Activated CD4-positive, alpha-beta T cell treated with anti-CD3 and anti-CD28 coated beads for 36 hours (primary cell): ENCODE data around the gene MAPKAPK3. TPM values are rescaled to one million over a fixed set of nuclear protein-coding genes. Genes with fewer than 3 reads are reported as not detected.

ENCODE experiments used
- ATAC-seq: fragments of 200-7000 bp; cut with Tn5 transposase; one replicate; pipeline ENCODE4 v1.10.0; 2021; ENCODE audit warnings: mild to moderate bottlenecking, moderate library complexity
- CTCF ChIA-PET: fragments of 350-600 bp; sonication (Branson Sonifier 250); formaldehyde crosslinking; loops from one replicate; lab custom pipeline; 2021; ENCODE audit warnings: antibody characterized with exemption; lab: Charles Lee
- POLR2A ChIA-PET: fragments of 350-600 bp; sonication (Branson Sonifier 250); formaldehyde crosslinking; loops from one replicate; lab custom pipeline; 2021; ENCODE audit warnings: antibody characterized with exemption, inconsistent platforms; lab: Charles Lee
- DNase-seq: peaks from one replicate; pipeline ENCODE4 v3.0.0-alpha.2; 2020
- H3K27ac Mint-ChIP-seq: one replicate; pipeline ENCODE4 v1.8.0; 2021; ENCODE audit warnings: mixed read lengths
- H3K27me3 Mint-ChIP-seq: one replicate; pipeline ENCODE4 v1.8.0; 2021; ENCODE audit warnings: mixed read lengths
- H3K36me3 Mint-ChIP-seq: one replicate; pipeline ENCODE4 v1.8.0; 2021; ENCODE audit warnings: low read depth, mixed read lengths
- H3K4me1 Mint-ChIP-seq: one replicate; pipeline ENCODE4 v1.8.0; 2021; ENCODE audit warnings: mixed read lengths
- H3K4me3 Mint-ChIP-seq: one replicate; pipeline ENCODE4 v1.8.0; 2021; ENCODE audit warnings: mild to moderate bottlenecking, moderate library complexity, mixed read lengths
- H3K9me3 Mint-ChIP-seq: one replicate; pipeline ENCODE4 v1.8.0; 2021; ENCODE audit warnings: low read depth, mixed read lengths
- intact Hi-C, 2 experiments: fragments of 100-400 bp; cut with DNase I in 1 of 2; cut with micrococcal nuclease in 1 of 2; formaldehyde crosslinking; loops; one replicate each; pipeline versions ENCODE4 v1.14.2 to v1.15.1; 2022 to 2024; cut with DNase I, micrococcal nuclease
- total RNA-seq, 2 experiments: library from RNA; stranded (reverse); gene quantifications; one replicate each; pipeline ENCODE4 v1.2.3, GENCODE V29; 2021

MAPKAPK3 gene
- total RNA-seq, 2 experiments from 2014 or later = 178 to 218 TPM

DNA sequence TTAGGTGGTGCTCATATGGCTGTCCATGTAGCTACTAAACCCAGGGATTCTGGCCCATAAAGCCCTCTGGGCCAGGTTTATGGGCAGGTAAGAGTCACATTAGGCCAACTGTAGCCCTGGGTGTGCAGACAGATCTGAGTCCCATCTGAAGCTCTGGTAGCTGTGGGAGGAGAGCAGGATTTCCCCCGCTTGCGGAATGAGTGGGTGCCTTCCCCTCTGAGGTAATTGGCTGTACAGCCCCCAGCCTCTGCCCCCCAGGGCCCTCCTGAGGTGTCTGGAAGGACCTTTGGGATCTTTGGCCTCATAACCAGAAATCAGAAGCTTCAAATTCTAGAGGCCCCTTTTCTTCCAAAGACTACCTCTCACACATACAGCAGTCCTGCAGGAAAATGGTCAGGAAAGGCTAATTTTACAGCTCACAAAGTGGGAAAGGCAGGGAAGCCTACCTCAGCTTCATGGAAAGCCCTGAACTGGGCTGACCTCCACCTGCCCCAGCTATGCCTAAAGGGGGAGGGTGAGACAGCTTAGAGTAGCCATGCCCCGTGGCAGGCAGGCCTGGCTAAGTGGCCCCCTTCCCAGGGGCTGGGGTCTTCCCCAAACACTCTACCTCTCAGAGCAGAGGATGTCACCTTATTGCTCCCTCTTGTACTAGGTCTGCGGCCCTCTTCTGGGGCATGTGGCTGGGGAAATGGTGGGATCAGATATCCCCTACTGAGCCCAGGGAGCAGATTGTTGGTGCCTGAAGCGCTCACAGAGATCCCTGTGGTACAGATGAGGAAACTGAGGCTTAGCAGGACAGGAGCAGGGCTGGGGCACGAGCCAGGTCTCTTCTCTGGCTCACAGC, 30.8 kb upstream of the MAPKAPK3 start:
- H3K4me3 Mint-ChIP-seq = peak overlapping the region; percentile 10
- intact Hi-C loops = no loop called here
- no peaks in the 10 kb centered on the region for H3K27me3 Mint-ChIP-seq
- peaks cover 66% of the 10 kb centered on the region for H3K36me3 Mint-ChIP-seq
- ChIA-PET POLR2A (interaction anchor here (0.6 to 9.2 kb wide), 7 partner anchors 12 to 235 kb away, joined by 3 to 585 read pairs (median 5); partner anchors contain the start of genes C3orf18, CISH and HEMK1), CTCF (interaction anchor here (1.2 to 10.4 kb wide), 5 partner anchors 15 to 67 kb away, joined by 3 to 339 read pairs (median 5); partner anchors contain the start of genes C3orf18, CISH, HEMK1 and MAPKAPK3)
- no peaks in the 10 kb centered on the region for H3K9me3 Mint-ChIP-seq
- peak; percentile 7 for ATAC-seq
- H3K4me1 Mint-ChIP-seq = peaks cover 82% of the 10 kb centered on the region
- H3K27ac Mint-ChIP-seq = peak overlapping the region; percentile 100
- peak; percentile 81 for DNase-seq

DNA sequence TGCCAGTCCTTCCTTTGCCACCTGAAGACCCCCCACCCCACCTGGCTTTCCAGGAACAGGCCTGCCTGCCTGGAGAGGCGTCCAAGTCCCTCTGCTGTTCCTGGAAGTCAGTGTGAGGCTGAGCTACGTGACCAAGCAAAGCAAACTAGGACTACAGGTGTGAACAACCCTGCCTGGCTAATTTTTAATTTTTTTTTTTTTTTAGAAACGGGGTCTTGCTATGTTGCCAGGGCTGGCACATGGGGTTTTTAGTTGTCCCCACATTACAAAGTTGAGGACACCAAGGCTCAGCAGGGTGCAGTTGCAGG, 30.2 kb upstream of the MAPKAPK3 start:
- no peak overlapping the region for H3K4me3 Mint-ChIP-seq
- no peaks in the 10 kb centered on the region for H3K9me3 Mint-ChIP-seq
- H3K36me3 Mint-ChIP-seq = peaks cover 61% of the 10 kb centered on the region
- DNase-seq (no peak), ATAC-seq (no peak)
- H3K27me3 Mint-ChIP-seq = no peaks in the 10 kb centered on the region
- peaks cover 88% of the 10 kb centered on the region for H3K4me1 Mint-ChIP-seq
- ChIA-PET CTCF (interaction anchor here (0.6 to 10.4 kb wide), 4 partner anchors 15 to 33 kb away, joined by 3 to 339 read pairs (median 95); partner anchors contain the start of genes C3orf18, CISH, HEMK1 and MAPKAPK3), POLR2A (interaction anchor here (0.9 to 9.2 kb wide), 6 partner anchors 13 to 29 kb away, joined by 4 to 585 read pairs (median 116); partner anchors contain the start of genes C3orf18, CISH and HEMK1)
- intact Hi-C loops = no loop called here
- peak overlapping the region; percentile 100 for H3K27ac Mint-ChIP-seq

DNA sequence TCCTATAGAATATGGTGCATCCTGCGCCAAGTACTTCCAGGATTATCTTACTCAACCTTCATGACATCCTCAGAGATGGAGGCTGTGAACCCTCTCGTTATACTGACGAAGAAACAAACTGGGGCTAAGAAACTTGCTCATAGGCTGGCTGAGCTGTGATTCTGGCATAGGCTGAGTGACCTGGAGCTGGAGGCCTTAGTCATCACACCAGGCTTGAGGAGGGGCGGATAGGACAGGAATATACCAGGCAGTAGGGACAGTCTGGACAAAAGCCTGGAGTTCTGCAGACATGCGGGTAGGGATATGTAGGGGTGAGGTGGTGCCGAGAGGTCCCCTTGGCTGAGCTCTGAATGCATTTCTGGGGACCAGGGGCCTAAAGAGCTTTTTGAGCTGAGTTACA, 29.6 kb upstream of the MAPKAPK3 start:
- H3K36me3 Mint-ChIP-seq = peaks cover 56% of the 10 kb centered on the region
- ChIA-PET CTCF (interaction anchor here (0.6 to 10.4 kb wide), 6 partner anchors 16 to 159 kb away, joined by 3 to 339 read pairs (median 5); partner anchors contain the start of genes C3orf18, CISH, HEMK1 and MAPKAPK3), POLR2A (interaction anchor here (0.9 to 9.2 kb wide), 5 partner anchors 14 to 28 kb away, joined by 4 to 585 read pairs (median 228); partner anchors contain the start of genes C3orf18, CISH and HEMK1)
- peak overlapping the region; percentile 100 for H3K27ac Mint-ChIP-seq
- H3K27me3 Mint-ChIP-seq = no peaks in the 10 kb centered on the region
- H3K4me3 Mint-ChIP-seq = peak overlapping the region; percentile 42
- intact Hi-C loops = no loop called here
- DNase-seq = peak; percentile 24
- no peak for ATAC-seq
- H3K4me1 Mint-ChIP-seq = peaks cover 92% of the 10 kb centered on the region
- H3K9me3 Mint-ChIP-seq = no peaks in the 10 kb centered on the region

DNA sequence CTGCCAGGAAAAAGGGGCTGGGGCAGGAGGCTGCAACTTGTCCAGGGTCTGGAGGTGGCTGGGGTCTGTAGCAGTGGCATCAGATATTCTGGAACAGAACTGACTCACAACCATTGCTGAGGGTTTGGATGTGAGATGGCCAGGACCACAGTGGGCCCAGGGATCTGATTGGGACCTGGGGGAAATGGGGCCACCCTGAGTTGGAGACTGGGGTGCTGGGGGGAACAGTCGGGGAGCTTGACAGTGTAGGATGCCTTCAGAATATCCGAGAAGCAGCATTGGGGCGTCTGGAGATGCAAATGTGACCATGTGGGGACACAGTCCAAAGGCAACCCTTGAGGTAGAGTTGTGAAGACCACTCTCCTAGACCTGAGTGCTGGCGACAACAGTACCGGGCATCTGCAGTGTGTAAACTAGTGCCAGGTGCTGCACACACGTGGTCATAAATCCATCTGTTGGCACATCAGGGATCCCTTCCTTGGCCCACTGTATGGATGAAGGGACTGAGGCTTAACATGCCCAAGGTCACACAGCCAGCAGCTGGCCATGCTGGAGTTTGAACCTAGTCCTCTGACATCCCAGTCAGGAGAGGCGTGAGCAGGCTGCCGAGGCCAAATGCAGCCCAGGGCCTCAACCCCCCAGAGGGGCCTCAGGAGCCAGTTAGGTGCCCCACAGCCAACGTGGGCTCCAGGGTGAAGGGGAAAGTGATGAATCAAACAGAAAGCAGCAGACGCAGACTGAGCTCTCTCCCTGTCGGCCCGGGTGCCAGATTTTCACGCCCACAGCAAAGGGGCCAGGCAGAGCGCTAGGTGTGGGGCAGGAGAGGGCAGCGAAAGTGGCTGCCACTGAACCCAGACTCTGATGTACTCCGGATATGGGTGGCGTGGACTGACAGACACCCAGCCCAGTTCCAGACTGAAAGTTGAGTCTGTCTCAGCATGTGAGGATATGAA, 28.9 kb upstream of the MAPKAPK3 start:
- Mint-ChIP-seq H3K4me1 (peaks cover 95% of the 10 kb centered on the region), H3K27ac (peak overlapping the region; percentile 100), H3K4me3 (peak overlapping the region; percentile 42), H3K36me3 (peaks cover 54% of the 10 kb centered on the region), H3K9me3 (no peaks in the 10 kb centered on the region), H3K27me3 (no peaks in the 10 kb centered on the region)
- POLR2A ChIA-PET = interaction anchor here (0.6 to 9.2 kb wide), 9 partner anchors 14 to 1567 kb away, joined by 3 to 585 read pairs (median 4); partner anchors contain the start of genes C3orf18, CISH, HEMK1 and MAPKAPK3
- CTCF ChIA-PET = interaction anchor here (0.6 to 10.4 kb wide), 7 partner anchors 17 to 160 kb away, joined by 3 to 339 read pairs (median 5); partner anchors contain the start of genes C3orf18, CISH, DOCK3 and HEMK1
- intact Hi-C loops = loop anchor here (1.0 kb wide), 1 partner anchor 15 kb away; no protein-coding TSS in a partner anchor
- peak; percentile 94 for DNase-seq
- ATAC-seq = peak; percentile 49

DNA sequence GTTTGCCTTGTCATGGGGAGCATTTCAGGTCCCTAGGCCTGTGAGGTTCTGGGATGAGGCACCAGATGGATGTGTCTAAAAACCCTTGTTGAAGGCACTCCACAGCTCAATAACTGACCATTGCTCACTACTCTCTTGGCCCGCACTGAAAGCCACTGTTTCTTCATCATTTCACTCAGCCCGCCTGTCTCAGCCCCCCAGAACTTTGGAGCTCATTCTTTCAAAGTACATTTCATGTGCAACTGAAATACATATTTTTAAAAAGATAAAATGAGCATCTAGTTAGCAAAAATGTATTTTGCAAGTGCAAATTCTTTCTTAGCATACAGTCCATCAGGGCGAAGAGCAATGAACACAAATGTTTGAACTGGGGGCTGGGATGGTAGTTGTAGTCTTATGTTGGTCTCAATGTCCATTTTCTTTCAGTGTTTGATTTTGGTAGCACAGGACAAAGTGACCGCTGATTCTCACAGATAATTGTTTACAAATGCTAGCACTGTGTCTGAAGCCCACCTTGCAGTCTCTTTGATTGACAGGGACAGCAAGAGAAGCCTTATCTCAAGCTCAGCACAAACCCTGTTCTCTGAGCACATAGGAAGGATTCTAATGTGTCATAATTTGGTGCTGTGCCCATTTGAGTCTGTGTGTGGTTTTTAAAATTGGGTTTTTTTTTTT, 28.1 kb upstream of the MAPKAPK3 start:
- DNase-seq (no peak), ATAC-seq (no peak)
- Mint-ChIP-seq H3K9me3 (no peaks in the 10 kb centered on the region), H3K4me1 (peaks cover 95% of the 10 kb centered on the region), H3K27ac (peak overlapping the region; percentile 100), H3K36me3 (peaks cover 52% of the 10 kb centered on the region), H3K27me3 (no peaks in the 10 kb centered on the region), H3K4me3 (peak overlapping the region; percentile 42)
- intact Hi-C loops = loop anchor here (1.0 kb wide), 1 partner anchor 16 kb away; no protein-coding TSS in a partner anchor
- CTCF ChIA-PET = interaction anchor here (0.6 to 10.4 kb wide), 4 partner anchors 18 to 86 kb away, joined by 4 to 339 read pairs (median 95); partner anchors contain the start of genes C3orf18, CISH, DOCK3 and HEMK1
- POLR2A ChIA-PET = interaction anchor here (0.6 to 9.2 kb wide), 9 partner anchors 13 to 1566 kb away, joined by 3 to 585 read pairs (median 4); partner anchors contain the start of genes C3orf18, CISH, HEMK1 and MAPKAPK3

DNA sequence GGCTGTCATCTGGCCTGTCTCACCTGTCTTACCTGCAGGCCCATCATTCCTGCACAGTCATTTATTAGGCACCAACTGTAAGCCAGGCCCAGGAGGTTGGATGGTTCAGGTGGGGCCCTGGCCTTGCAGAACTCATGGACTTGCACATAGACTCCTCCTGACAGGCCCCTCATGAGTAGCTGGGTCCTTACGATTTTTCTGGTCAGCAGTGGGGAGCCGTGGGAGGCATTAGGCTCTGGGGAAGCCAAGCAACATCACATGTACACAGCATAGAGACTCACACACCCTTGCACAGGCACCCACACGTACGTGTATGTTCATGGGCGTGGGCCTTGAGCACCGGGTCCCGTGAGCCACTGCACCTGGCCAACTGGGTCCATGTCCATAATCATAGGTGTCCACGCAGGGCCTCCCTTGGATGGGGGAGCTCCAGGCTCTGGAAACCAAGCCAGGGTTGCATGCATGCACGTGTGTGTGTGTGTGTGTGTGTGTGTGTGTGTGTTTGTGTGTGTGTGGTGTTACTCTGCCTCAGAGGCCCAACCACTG, 25.7 kb upstream of the MAPKAPK3 start:
- no peaks in the 10 kb centered on the region for H3K9me3 Mint-ChIP-seq
- intact Hi-C loops = no loop called here
- H3K4me1 Mint-ChIP-seq = peaks cover 92% of the 10 kb centered on the region
- ATAC-seq (peak; percentile 10), DNase-seq (peak; percentile 63)
- H3K27me3 Mint-ChIP-seq = no peaks in the 10 kb centered on the region
- ChIA-PET CTCF (interaction anchor here (0.7 to 10.4 kb wide), 5 partner anchors 17 to 84 kb away, joined by 3 to 339 read pairs (median 4); partner anchors contain the start of genes C3orf18, CISH, HEMK1 and MAPKAPK3), POLR2A (interaction anchor here (0.9 to 9.2 kb wide), 9 partner anchors 11 to 1687 kb away, joined by 3 to 585 read pairs (median 4); partner anchors contain the start of genes C3orf18, CISH, DCAF1 and HEMK1)
- H3K27ac Mint-ChIP-seq = peak overlapping the region; percentile 100
- peaks cover 52% of the 10 kb centered on the region for H3K36me3 Mint-ChIP-seq
- H3K4me3 Mint-ChIP-seq = peak overlapping the region; percentile 57

DNA sequence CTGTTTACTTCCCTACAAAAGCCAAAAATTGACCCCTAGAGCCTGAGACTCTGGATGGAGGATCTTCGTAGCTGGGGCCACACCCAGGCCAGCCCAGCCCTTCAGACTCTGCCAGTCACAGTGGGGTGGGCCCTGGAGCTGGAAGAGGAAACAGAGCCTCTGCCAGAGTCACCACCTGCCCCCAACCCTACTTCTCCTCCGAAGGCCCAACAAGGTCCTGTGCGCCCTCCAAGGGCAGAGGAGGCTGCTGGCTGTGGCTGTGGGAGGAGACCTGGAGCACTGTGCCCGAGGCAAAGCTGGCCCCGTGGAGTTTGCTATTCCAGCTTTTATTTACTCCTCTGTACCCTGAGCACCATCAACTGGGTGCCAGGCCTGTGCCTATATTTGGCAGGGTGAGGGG, 24.4 kb upstream of the MAPKAPK3 start:
- H3K9me3 Mint-ChIP-seq = no peaks in the 10 kb centered on the region
- no peaks in the 10 kb centered on the region for H3K27me3 Mint-ChIP-seq
- ATAC-seq (no peak), DNase-seq (peak; percentile 47)
- H3K4me3 Mint-ChIP-seq = peak overlapping the region; percentile 64
- peak overlapping the region; percentile 100 for H3K27ac Mint-ChIP-seq
- ChIA-PET POLR2A (interaction anchor here (0.6 to 9.2 kb wide), 5 partner anchors 10 to 1674 kb away, joined by 3 to 585 read pairs (median 228); partner anchors contain the start of genes ARIH2, CISH and HEMK1), CTCF (interaction anchor here (0.6 to 10.4 kb wide), 6 partner anchors 15 to 271 kb away, joined by 3 to 339 read pairs (median 4); partner anchors contain the start of genes C3orf18, CISH, HEMK1 and MAPKAPK3)
- peaks cover 79% of the 10 kb centered on the region for H3K4me1 Mint-ChIP-seq
- intact Hi-C loops = no loop called here
- peaks cover 49% of the 10 kb centered on the region for H3K36me3 Mint-ChIP-seq

DNA sequence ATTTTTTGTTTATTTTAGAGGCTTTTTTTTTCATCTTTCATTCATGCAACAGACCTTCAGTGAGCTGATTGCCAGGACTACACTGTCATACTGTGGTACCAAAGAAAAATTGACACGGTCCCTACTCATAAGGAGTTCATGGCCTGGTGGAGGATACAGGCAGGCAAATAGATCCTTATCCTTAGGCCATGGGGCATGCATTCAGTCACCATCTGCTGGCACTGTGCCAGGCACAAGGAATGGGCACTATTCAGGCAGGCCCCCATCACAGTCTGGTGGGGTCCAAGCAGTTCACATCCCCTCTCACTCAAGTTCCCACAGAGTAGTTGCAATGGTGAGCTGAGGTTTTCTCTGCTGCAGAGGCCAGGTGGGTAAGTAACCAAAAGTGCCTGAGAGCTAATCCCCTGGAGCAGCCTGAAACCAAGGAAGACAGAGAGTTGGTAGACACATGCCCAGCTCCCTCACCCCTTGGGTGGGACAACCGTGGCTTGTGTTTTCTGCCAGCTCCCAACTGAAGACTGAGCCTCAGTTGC, 22.6 kb upstream of the MAPKAPK3 start:
- intact Hi-C loops = no loop called here
- no peak overlapping the region for H3K4me3 Mint-ChIP-seq
- peaks cover 45% of the 10 kb centered on the region for H3K36me3 Mint-ChIP-seq
- H3K9me3 Mint-ChIP-seq = no peaks in the 10 kb centered on the region
- H3K27me3 Mint-ChIP-seq = no peaks in the 10 kb centered on the region
- peaks cover 77% of the 10 kb centered on the region for H3K4me1 Mint-ChIP-seq
- peak overlapping the region; percentile 100 for H3K27ac Mint-ChIP-seq
- no peak for ATAC-seq
- ChIA-PET POLR2A (interaction anchor here (9.2 kb wide), 1 partner anchor 16 kb away, joined by 228 read pairs; the partner anchor contains the start of gene CISH), CTCF (interaction anchor here (1.5 to 10.4 kb wide), 2 partner anchors 14 to 22 kb away, joined by 4 to 339 read pairs; partner anchors contain the start of genes CISH and MAPKAPK3)
- peak; percentile 25 for DNase-seq

DNA sequence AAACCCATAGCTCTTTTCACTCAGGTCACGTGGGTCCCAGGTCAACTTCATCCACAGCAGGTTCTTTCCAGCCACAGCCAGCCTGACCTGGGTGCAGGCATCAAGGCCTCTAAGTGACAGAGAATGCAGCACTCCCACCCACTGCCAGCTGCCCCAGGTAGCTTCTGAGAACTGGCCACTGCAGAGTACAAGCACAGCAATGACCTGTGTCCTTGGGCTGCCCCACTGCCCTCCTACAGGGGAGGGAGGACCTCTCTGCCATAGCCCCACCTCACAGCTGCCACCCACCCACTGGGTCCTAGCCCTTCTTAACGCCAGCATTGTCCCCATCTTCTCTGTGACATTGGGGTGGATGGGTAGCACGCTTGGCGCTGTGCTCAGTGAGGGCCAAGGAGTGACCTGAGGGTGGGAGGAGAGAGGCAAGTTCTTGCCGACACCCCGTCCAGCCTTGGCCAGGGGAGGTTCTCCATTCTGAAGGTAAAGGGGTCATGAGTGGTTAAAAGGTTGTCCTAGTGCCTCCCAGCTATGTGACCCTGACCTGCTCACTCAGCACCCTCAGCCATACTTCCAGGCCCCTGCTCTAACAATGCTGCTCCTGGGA, 17.7 kb upstream of the MAPKAPK3 start:
- no peak for ATAC-seq
- intact Hi-C loops = no loop called here
- POLR2A ChIA-PET = interaction anchor here (1.3 to 9.4 kb wide), 3 partner anchors 10 to 27 kb away, joined by 12 to 585 read pairs (median 213); partner anchors contain the start of genes C3orf18, CISH and HEMK1
- DNase-seq = no peak
- Mint-ChIP-seq H3K4me1 (peaks cover 80% of the 10 kb centered on the region), H3K27me3 (no peaks in the 10 kb centered on the region), H3K9me3 (no peaks in the 10 kb centered on the region), H3K27ac (peak overlapping the region; percentile 100), H3K36me3 (peaks cover 59% of the 10 kb centered on the region), H3K4me3 (peak overlapping the region; percentile 96)
- CTCF ChIA-PET = interaction anchor here (6.0 to 25.3 kb wide), 3 partner anchors 9 to 25 kb away, joined by 92 to 647 read pairs (median 339); partner anchors contain the start of genes C3orf18, CISH, HEMK1 and MAPKAPK3
